Tibial nerve (tissue), 4 donors: Measurements from ENCODE around the gene STARD13. TPM values are rescaled to one million over a fixed set of nuclear protein-coding genes. Genes with fewer than 3 reads are reported as not detected.
A peak's percentile ranks its signal among the peaks of the same experiment; 100 is the strongest.

ENCODE experiments used
- DNase-seq, 2 donors: peaks; one replicate each; pipeline ENCODE4 v3.0.0-alpha.2; 2019; ENCODE audit warnings: low spot score in 2 of 2
- H3K27ac ChIP-seq, 4 donors: fragments of 200-600 bp; sonication (generic) in 3 of 4; one replicate each; pipeline ENCODE4 v1.5.1; 2017 to 2019; ENCODE audit warnings: mild to moderate bottlenecking in 1 of 4
- H3K27me3 ChIP-seq, 2 donors: fragments of 200-600 bp; sonication (generic) in 1 of 2; one replicate each; pipeline versions ENCODE4 v1.5.1 to v1.6.0; 2017 to 2019
- H3K36me3 ChIP-seq, 3 donors: fragments of 200-600 bp; sonication (generic); one replicate each; pipeline ENCODE4 v1.5.1; 2018 to 2019
- H3K4me1 ChIP-seq, 4 donors: fragments of 200-600 bp; sonication (generic) in 3 of 4; one replicate each; pipeline ENCODE4 v1.5.1; 2017 to 2019
- H3K4me3 ChIP-seq, 4 donors: fragments of 200-600 bp; sonication (generic) in 3 of 4; one replicate each; pipeline ENCODE4 v1.5.1; 2017 to 2019; ENCODE audit warnings: mild to moderate bottlenecking in 1 of 4, moderate library complexity in 1 of 4
- H3K9me3 ChIP-seq, 4 donors: fragments of 200-600 bp; sonication (generic) in 3 of 4; one replicate each; pipeline ENCODE4 v1.5.1; 2017 to 2019
- EP300 ChIP-seq, 2 donors: sonication (generic); formaldehyde crosslinking; IDR thresholded peaks; one replicate each; pipeline ENCODE4 v1.6.1; 2017; ENCODE audit warnings: antibody characterized with exemption in 2 of 2, mild to moderate bottlenecking in 1 of 2
- POLR2A ChIP-seq, 2 donors: fragments of 450-650 bp; IDR thresholded peaks; one replicate each; pipeline ENCODE4 v1.6.1; 2017; ENCODE audit warnings: antibody characterized with exemption in 2 of 2, mild to moderate bottlenecking in 2 of 2, moderate library complexity in 2 of 2
- WGBS, 2 donors: methylation state at CpG; one replicate each; pipeline ENCODE4 v1.1.5; 2018; 5-methylcytosine and 5-hydroxymethylcytosine counted together
- total RNA-seq, 4 donors: library from RNA; depleted of rRNA; stranded (reverse); fragments of >200 nt; gene quantifications; one replicate each; pipeline ENCODE4 v1.1.0, GENCODE V29; 2016
- TF ChIP-seq, protein P1 (sequence below), 5 experiments: fragments of 200-600 bp in 3 of 5; fragments of 450-650 bp in 2 of 5; sonication (generic) in 3 of 5; IDR thresholded peaks; one replicate each; pipeline ENCODE4 v1.5.1; 2016 to 2019; ENCODE audit warnings: antibody characterized with exemption in 5 of 5, mild to moderate bottlenecking in 3 of 5, moderate library complexity in 2 of 5

The STARD13 gene
- total RNA-seq, 4 donors from 2014 or later: 52.7 to 125 (median 80.0) TPM

DNA sequence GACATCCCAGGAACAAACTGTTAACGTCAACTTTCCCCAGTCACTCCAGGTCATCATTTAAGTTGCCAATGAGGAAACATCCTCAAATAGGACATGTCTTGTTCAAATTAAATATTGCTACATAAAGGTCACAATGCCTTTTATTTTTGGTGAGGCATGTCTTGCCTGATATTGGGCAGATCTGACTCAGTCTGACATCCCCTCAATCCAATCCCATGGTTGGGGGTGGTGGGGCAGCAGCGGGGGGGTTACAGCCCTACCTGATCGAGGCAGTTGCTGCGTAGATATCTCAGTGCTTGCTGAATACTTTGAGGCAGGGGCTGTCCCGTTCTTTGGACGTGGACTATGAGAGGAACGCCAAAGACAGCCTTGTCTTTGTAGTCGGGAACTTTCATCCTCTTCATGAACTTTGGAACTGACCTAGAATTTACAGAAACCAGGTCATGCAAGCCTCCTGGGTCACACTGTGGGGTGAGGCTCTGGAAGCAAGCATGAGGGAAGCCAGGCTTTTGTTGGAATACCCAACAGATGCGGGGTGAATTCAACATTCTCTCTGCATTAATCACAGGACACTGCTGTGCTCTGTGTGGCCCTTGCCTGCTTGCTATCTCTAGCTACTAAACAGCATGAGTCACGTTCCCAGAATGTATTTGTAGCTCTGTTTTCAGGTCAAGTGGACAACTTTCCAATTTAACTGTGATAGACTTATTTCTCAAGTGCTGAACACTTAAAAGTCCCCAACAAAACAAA, 159.6 kb downstream of the STARD13 start:
- H3K4me3 ChIP-seq: no peak overlapping the region
- peaks cover 0 to 47% (median 0%) of the 10 kb centered on the region in 3 donors for H3K36me3 ChIP-seq
- DNase-seq: peak; percentile 53 to 77
- TF ChIP-seq POLR2A (IDR thresholded peaks at IDR 0.05): no peak
- peak; percentile 68 to 88 for TF ChIP-seq EP300 (IDR thresholded peaks at IDR 0.05)
- no peaks in the 10 kb centered on the region for H3K27me3 ChIP-seq
- peak overlapping the region; percentile 58 to 86 (median 66) for H3K27ac ChIP-seq
- WGBS, 2 donors: 11 to 34% methylated on average over 10 of the region's 10 CpGs
- peaks cover 0 to 88% (median 39%) of the 10 kb centered on the region in 4 donors for H3K4me1 ChIP-seq
- no peaks in the 10 kb centered on the region for H3K9me3 ChIP-seq

DNA sequence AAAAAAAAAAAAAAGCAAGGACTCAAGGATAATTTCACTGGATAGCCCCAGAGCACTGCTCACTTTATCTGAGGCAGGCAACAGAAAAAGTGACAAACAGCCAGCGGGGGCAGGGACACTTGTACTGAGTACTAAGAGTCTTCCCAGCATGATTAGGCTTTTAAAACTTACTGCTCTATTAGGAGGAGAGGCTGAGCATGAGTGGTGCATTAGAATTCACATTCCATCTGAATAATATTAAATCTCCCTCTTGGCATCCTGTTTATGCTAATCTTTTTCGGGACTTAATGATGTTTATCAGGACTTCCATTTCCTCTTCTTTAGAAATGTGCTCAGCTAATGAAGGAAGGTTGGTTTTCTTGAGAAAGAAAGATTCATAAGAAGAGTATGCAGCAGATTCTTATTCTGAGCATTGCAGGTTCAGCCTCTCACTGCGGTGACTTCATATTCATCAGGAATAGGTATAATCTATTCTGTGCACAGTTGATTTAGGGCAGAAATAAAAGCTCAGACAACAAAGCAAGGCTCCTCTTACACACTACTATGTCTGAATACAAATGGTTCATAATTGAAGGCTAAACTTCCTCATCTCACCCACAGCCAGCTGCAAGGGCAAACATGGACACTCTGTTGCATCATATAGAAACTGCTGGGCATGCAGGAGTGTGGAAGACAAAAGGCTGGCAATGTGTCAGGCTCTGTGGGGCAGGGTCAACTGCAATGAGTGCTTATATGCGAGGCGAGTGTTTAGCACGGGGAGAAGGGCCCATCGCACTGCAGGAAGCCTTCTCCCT, 162.3 kb downstream of the STARD13 start:
- H3K9me3 ChIP-seq: no peaks in the 10 kb centered on the region
- peak overlapping the region in 3 of 4 donors; percentile 25 to 86 (median 70) for H3K27ac ChIP-seq
- H3K27me3 ChIP-seq: no peaks in the 10 kb centered on the region
- DNase-seq: peak in 1 of 2 donors; percentile 60
- TF ChIP-seq EP300 (IDR thresholded peaks at IDR 0.05): peak in 1 of 2 donors; percentile 87
- TF ChIP-seq, protein P1, sequence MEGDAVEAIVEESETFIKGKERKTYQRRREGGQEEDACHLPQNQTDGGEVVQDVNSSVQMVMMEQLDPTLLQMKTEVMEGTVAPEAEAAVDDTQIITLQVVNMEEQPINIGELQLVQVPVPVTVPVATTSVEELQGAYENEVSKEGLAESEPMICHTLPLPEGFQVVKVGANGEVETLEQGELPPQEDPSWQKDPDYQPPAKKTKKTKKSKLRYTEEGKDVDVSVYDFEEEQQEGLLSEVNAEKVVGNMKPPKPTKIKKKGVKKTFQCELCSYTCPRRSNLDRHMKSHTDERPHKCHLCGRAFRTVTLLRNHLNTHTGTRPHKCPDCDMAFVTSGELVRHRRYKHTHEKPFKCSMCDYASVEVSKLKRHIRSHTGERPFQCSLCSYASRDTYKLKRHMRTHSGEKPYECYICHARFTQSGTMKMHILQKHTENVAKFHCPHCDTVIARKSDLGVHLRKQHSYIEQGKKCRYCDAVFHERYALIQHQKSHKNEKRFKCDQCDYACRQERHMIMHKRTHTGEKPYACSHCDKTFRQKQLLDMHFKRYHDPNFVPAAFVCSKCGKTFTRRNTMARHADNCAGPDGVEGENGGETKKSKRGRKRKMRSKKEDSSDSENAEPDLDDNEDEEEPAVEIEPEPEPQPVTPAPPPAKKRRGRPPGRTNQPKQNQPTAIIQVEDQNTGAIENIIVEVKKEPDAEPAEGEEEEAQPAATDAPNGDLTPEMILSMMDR (IDR thresholded peaks at IDR 0.05): no peak
- H3K4me1 ChIP-seq: peaks cover 0 to 85% (median 39%) of the 10 kb centered on the region in 4 donors
- peaks cover 0 to 49% (median 0%) of the 10 kb centered on the region in 3 donors for H3K36me3 ChIP-seq
- H3K4me3 ChIP-seq: no peak overlapping the region
- WGBS, 2 donors: 45 to 57% methylated on average over 7 of the region's 7 CpGs

DNA sequence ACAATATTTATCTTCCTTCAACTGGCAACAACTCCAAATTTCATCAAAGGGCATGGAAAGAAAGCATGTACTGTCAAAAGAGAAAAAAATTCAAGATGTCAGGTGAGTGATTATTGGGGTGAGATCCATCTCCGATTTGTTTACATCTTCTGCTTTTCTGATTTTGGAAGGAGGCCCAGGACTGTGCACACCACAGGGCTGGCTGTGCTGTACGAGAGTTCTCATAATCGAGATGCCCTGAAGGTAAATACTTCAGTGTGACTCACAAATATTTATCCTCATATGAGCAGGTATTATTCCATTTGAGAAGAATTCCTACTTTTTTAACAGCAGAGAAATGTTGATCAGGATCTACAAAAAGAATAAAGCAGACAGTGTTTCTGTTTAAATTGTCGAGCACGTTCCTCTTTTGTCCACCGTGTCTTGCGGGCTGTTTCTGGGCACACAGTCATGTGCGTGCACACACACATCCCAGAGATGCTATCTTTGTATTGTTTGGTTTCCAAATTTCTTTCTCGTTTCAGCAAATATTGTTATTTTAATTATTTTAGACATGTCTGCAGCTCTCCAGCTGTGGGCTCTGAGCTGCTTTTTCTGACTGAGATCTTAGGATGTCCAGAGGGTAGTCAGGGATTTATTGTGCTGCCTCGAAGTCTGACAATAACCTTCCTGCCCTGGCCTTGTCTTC, 165.6 kb downstream of the STARD13 start:
- H3K4me1 ChIP-seq: peaks cover 0 to 62% (median 15%) of the 10 kb centered on the region in 4 donors

DNA sequence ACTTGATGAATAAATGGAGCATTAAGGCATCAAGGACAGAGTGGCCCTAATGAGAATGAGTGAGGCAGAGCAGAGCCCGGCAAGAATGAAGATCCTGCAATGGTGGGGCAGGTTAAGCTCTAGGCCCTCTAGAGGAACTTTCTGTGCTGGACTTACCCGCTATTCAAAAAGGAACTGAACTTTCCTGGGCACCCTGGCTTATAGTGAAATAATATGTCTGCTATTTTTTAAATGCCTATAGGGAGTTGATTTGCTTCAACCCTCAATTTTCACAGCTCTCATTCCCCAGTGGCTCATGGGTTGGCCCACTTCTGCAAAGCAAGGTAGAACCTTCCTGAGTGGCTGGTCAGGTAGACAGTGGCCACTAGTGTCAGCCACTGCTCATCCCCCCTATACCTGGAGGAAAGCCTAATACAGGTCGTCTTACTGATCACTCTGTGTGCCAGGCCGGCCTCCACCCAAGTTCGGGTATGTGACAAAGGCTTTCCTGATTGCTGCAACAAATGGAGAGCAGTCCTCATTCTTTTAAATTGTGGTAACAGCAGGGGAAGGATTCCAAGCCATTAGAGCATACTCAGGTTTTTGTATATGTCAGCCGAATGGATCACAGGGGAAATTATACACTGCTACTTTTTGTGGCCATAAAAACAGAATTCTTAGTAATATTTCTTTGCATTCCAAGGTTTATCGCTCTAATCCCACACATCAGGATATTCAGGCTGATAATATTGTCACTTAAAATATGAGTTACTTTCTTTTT, 166.4 kb downstream of the STARD13 start:
- 73 to 80% methylated on average over 7 of the region's 7 CpGs for WGBS, 2 donors
- no peak for TF ChIP-seq POLR2A (IDR thresholded peaks at IDR 0.05)

More for the DNA sequence above, 165.6 kb downstream of the STARD13 start:
- Histone ChIP-seq H3K9me3 (no peaks in the 10 kb centered on the region), H3K4me3 (no peak overlapping the region), H3K36me3 (peaks cover 0 to 80% (median 0%) of the 10 kb centered on the region in 3 donors), H3K27ac (peak overlapping the region in 2 of 4 donors; percentile 61 to 74), H3K27me3 (no peaks in the 10 kb centered on the region)
- TF ChIP-seq EP300 (IDR thresholded peaks at IDR 0.05): peak in 1 of 2 donors; percentile 29
- TF ChIP-seq, protein P1 (IDR thresholded peaks at IDR 0.05): no peak
- DNase-seq: no peak
- WGBS, 2 donors: 52% methylated on average over 10 of the region's 10 CpGs

DNA sequence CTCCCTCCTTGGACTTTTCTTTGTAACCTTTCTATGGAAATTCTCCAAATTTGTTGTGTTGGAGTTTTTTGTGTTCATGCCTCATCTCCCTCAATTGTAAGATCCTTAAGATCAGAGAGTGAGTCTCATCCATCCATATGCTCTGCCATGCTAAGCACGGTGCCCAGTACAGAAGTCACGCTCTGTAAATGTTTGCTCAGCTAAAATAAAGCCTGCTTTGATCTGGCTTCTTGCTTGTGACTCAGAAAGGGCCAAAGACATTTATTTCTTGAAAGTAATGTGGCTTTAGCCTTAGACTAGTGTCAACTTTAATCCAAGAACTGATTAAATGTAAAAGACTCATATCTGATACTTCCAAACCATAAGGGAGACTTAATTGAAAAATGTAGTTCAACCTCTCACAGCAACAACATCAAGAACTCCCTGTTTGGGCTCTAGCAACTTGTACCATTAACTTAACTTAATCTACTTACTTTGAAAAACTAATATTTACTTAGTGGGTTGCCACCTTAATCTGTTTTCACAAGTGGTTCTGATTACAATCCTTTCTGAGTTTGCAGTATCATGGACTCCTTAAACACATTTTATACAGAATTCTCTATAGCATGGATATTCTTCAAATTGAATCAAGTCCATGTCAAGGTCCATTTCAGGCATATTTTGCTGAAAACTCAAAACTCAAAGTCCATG, 169.1 kb downstream of the STARD13 start:
- TF ChIP-seq POLR2A (IDR thresholded peaks at IDR 0.05): no peak
- TF ChIP-seq, protein P1 (IDR thresholded peaks at IDR 0.05): no peak
- TF ChIP-seq EP300 (IDR thresholded peaks at IDR 0.05): no peak
- no peak overlapping the region for H3K4me3 ChIP-seq
- 66 to 82% methylated on average over 2 of the region's 2 CpGs for WGBS, 2 donors
- H3K4me1 ChIP-seq: peaks cover 0 to 61% (median 22%) of the 10 kb centered on the region in 4 donors
- H3K27ac ChIP-seq: peak overlapping the region in 1 of 4 donors; percentile 7
- peaks cover 0 to 78% (median 0%) of the 10 kb centered on the region in 3 donors for H3K36me3 ChIP-seq
- no peak for DNase-seq
- H3K9me3 ChIP-seq: no peaks in the 10 kb centered on the region
- H3K27me3 ChIP-seq: no peaks in the 10 kb centered on the region

More for the DNA sequence above, 166.4 kb downstream of the STARD13 start:
- Histone ChIP-seq H3K4me3 (no peak overlapping the region), H3K36me3 (peaks cover 0 to 88% (median 0%) of the 10 kb centered on the region in 3 donors), H3K9me3 (no peaks in the 10 kb centered on the region), H3K4me1 (peaks cover 0 to 59% (median 12%) of the 10 kb centered on the region in 4 donors), H3K27me3 (no peaks in the 10 kb centered on the region), H3K27ac (peak overlapping the region in 2 of 4 donors; percentile 61 to 74)
- no peak for DNase-seq
